Neural crest cell (in vitro differentiated cells): Measurements from ENCODE around the gene CLASP1. TPM values are rescaled to one million over a fixed set of nuclear protein-coding genes. Genes with fewer than 3 reads are reported as not detected.

Experiments
- DNase-seq: peaks from one replicate; pipeline ENCODE4 v3.0.0; 2021; ENCODE audit warnings: low read depth, mixed read lengths, low spot score
- H3K27ac Mint-ChIP-seq: one replicate; pipeline ENCODE4 v1.8.0; 2021; ENCODE audit warnings: mild to moderate bottlenecking, mixed read lengths; ENCODE audit not compliant: unreplicated experiment
- H3K27me3 Mint-ChIP-seq: 2 replicates; pipeline ENCODE4 v1.8.0; 2021; ENCODE audit warnings: low read depth, mild to moderate bottlenecking, mixed read lengths
- H3K36me3 Mint-ChIP-seq: 2 replicates; pipeline ENCODE4 v1.8.0; 2021; ENCODE audit warnings: low read depth, mild to moderate bottlenecking, mixed read lengths
- H3K4me1 Mint-ChIP-seq: 2 replicates; pipeline ENCODE4 v1.8.0; 2021; ENCODE audit warnings: mixed read lengths
- H3K4me3 Mint-ChIP-seq: one replicate; pipeline ENCODE4 v1.8.0; 2021; ENCODE audit warnings: mild to moderate bottlenecking, mixed read lengths
- H3K9me3 Mint-ChIP-seq: 2 replicates; pipeline ENCODE4 v1.8.0; 2021; ENCODE audit warnings: mixed read lengths
- total RNA-seq: library from RNA; stranded (reverse); gene quantifications from 2 replicates; pipeline ENCODE4 v1.2.1, GENCODE V29; 2021
- TF ChIP-seq, protein P1 (sequence below): fragments of 200-600 bp; sonication (generic); conservative IDR thresholded peaks from 2 replicates; pipeline ENCODE4 v1.5.0; 2021; ENCODE audit warnings: antibody characterized with exemption, mild to moderate bottlenecking

Gene CLASP1
- total RNA-seq, 1 donor from 2014 or later: 95.8 TPM

DNA sequence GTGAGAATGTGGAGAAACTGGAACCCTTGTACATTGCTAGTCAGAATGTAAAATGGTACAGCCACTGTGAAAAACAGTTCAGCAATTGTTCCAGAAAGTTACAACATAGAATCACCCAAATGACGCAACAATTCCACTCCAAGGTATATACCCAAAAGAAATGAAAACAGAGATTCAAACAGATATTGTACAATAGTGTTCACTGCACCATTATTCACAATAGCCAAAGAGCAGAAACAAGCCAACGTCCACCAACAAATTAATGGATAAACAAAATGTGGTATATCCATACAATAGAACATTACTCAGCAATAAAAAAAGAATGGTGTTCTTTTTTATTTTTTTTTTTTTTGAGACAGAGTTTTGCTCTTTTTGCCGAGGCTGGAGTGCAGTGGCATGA is 10.9 kb downstream of the CLASP1 start:
- no peak overlapping the region for H3K4me3 Mint-ChIP-seq
- no peak for DNase-seq
- H3K9me3 Mint-ChIP-seq: peaks cover 9% of the 10 kb centered on the region
- peaks cover 34% of the 10 kb centered on the region for H3K4me1 Mint-ChIP-seq
- H3K36me3 Mint-ChIP-seq: peaks cover 33% of the 10 kb centered on the region
- H3K27me3 Mint-ChIP-seq: no peaks in the 10 kb centered on the region
- TF ChIP-seq, protein P1, sequence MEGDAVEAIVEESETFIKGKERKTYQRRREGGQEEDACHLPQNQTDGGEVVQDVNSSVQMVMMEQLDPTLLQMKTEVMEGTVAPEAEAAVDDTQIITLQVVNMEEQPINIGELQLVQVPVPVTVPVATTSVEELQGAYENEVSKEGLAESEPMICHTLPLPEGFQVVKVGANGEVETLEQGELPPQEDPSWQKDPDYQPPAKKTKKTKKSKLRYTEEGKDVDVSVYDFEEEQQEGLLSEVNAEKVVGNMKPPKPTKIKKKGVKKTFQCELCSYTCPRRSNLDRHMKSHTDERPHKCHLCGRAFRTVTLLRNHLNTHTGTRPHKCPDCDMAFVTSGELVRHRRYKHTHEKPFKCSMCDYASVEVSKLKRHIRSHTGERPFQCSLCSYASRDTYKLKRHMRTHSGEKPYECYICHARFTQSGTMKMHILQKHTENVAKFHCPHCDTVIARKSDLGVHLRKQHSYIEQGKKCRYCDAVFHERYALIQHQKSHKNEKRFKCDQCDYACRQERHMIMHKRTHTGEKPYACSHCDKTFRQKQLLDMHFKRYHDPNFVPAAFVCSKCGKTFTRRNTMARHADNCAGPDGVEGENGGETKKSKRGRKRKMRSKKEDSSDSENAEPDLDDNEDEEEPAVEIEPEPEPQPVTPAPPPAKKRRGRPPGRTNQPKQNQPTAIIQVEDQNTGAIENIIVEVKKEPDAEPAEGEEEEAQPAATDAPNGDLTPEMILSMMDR: no peak
- H3K27ac Mint-ChIP-seq: no peak overlapping the region

DNA sequence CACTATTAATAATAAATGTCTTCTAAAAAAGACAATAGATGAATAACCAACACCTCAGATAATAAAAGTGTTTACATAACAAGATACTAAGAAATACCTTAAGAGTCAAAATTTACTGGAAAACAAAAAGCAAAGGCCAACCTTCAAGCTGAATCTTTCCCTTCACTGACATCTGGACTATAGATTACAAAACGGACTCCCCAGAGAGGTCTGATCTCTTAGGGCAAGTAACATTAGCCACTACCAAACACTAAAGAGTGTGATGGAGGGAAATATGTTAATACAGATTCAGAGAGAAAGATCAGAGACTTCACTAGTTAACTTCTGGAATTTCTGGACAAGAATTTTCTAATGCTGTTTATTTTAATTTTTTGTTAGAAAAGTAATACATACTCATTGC is 13.9 kb downstream of the CLASP1 start:
- no peak overlapping the region for H3K27ac Mint-ChIP-seq
- peaks cover 9% of the 10 kb centered on the region for H3K9me3 Mint-ChIP-seq
- H3K4me3 Mint-ChIP-seq: no peak overlapping the region
- H3K36me3 Mint-ChIP-seq: peaks cover 29% of the 10 kb centered on the region
- H3K4me1 Mint-ChIP-seq: peaks cover 17% of the 10 kb centered on the region
- no peaks in the 10 kb centered on the region for H3K27me3 Mint-ChIP-seq
- no peak for DNase-seq
- TF ChIP-seq, protein P1: no peak

DNA sequence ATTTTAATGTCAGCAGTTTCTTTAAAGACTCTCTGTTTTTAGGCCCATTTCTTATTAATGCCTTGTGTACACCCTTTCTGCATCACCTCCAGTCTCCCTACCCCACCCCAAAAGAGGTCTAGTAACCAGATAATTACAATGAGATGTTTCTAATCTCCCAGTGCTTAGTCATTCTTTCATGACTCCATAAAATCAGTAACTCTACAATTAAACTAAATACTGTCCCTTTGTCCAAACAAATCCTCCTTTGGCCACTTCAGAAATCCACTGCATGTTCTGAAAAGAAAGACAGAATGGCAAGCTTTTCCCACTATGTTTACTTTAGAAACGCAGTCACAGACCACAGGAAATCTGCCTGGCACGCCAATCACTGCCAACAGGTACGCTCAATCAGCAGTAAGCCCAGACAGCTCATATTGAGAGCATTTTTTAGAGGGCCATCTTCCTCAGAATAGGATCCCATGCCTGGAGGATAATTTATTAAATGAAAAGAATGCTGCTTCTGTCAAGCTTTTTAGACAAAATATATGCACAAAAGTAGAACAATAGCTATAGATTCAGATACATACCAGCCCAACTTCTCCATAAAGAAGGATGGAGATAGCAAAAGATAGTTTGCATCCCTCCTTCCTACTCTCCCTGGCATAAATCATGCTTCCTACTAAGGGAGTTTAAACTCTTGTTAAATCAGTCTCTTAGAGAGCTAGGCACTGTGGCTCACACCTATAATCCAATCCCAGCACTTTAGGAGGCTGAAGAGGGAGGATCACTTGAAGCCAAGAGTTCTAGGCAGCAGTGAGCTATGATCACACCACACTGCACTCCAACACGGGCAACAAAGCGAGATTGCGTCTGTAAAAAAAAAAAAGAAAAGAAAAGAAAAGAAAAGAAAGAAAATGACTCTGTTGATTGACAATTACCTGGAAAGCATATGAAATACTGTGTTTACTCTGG is 14.6 kb downstream of the CLASP1 start:
- TF ChIP-seq, protein P1: no peak
- H3K4me1 Mint-ChIP-seq: peaks cover 16% of the 10 kb centered on the region
- H3K27ac Mint-ChIP-seq: peak overlapping the region; percentile 10
- DNase-seq: no peak
- H3K9me3 Mint-ChIP-seq: peaks cover 9% of the 10 kb centered on the region
- no peak overlapping the region for H3K4me3 Mint-ChIP-seq
- no peaks in the 10 kb centered on the region for H3K27me3 Mint-ChIP-seq
- peaks cover 27% of the 10 kb centered on the region for H3K36me3 Mint-ChIP-seq

DNA sequence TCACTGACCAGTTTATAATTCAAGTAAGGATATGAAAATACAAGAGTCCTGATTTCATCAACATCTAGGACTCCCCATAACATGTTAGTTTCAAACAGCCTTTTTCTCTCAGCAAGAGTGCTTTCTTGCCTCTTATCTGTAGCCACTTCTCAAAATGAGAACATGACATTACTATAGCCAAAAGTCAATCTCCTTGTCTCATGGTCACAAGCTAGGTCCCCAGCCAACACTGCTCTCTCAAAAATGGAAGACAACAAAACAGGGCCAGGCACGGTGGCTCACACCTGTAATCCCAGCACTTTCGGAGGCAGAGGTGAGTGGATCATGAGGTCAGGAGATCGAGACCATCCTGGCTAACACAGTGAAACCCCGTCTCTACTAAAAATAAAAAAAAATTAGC is 15.8 kb downstream of the CLASP1 start:
- Mint-ChIP-seq H3K27ac (no peak overlapping the region), H3K27me3 (no peaks in the 10 kb centered on the region), H3K4me1 (peaks cover 16% of the 10 kb centered on the region), H3K36me3 (peaks cover 21% of the 10 kb centered on the region), H3K4me3 (no peak overlapping the region), H3K9me3 (peaks cover 9% of the 10 kb centered on the region)
- TF ChIP-seq, protein P1: no peak
- DNase-seq: no peak

DNA sequence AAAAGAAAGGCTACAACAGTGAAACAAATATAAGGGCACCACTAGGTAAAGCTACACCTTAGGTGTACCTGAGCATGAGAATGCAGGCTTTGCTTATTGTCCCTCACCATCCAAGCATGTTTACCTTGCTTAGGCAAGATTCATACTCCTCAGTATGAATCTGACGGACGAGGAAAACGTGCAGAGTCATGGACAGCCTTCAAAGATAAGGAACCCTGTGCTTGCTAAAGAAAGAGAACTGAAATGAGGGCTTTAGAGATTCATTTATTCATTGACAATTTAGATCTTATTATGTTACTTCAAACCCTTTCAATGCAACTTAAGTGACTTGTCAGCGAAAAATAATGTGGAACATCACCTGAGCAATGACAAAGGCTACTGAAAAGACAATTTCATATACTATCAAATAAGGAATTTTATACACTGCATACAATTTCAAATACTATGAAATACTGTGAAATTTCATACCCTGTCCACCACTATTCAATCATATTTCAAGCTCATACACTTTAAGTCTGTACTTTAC is 21.7 kb downstream of the CLASP1 start:
- H3K27me3 Mint-ChIP-seq: no peaks in the 10 kb centered on the region
- no peaks in the 10 kb centered on the region for H3K9me3 Mint-ChIP-seq
- TF ChIP-seq, protein P1: no peak
- H3K4me1 Mint-ChIP-seq: no peaks in the 10 kb centered on the region
- H3K27ac Mint-ChIP-seq: no peak overlapping the region
- DNase-seq: no peak
- H3K4me3 Mint-ChIP-seq: no peak overlapping the region
- H3K36me3 Mint-ChIP-seq: peaks cover 17% of the 10 kb centered on the region
